CD14-positive monocyte (primary cell): ENCODE data around the gene SYCP1. TPM values are rescaled to one million over a fixed set of nuclear protein-coding genes. Genes with fewer than 3 reads are reported as not detected.

Source experiments
- DNase-seq, 3 donors: peaks; one replicate each; pipeline ENCODE4 v3.0.0-alpha.2; 2011 to 2022
- H2AFZ ChIP-seq: 2 replicates; pipeline ENCODE4 v1.6.0; 2012; ENCODE audit warnings: mild to moderate bottlenecking, low read depth, low read length, inconsistent platforms; ENCODE audit not compliant: insufficient read depth, poor library complexity, severe bottlenecking
- H3K27ac ChIP-seq, 2 donors: 1 replicate in 1 of 2; 2 replicates in 1 of 2; pipeline ENCODE4 v1.5.1; 2012 to 2013; ENCODE audit warnings: low read length in 2 of 2, control low read depth in 1 of 2, inconsistent platforms in 1 of 2, low read depth in 1 of 2, mild to moderate bottlenecking in 1 of 2
- H3K27me3 ChIP-seq, 2 donors: one replicate each; pipeline versions ENCODE4 v1.6.0 to v1.6.1; 2011 to 2013; ENCODE audit warnings: low read length in 2 of 2; ENCODE audit not compliant: control insufficient read depth in 2 of 2, insufficient read depth in 2 of 2
- H3K36me3 ChIP-seq, 2 donors: replicated peaks in 1 of 2; 1 replicate in 1 of 2; 2 replicates in 1 of 2; pipeline versions ENCODE4 v1.5.1 to v1.6.1; 2012 to 2013; ENCODE audit warnings: low read length in 2 of 2, control low read depth in 1 of 2, inconsistent platforms in 1 of 2, mild to moderate bottlenecking in 1 of 2; ENCODE audit not compliant: insufficient read depth in 2 of 2, control insufficient read depth in 1 of 2
- H3K4me1 ChIP-seq, 2 donors: 1 replicate in 1 of 2; 2 replicates in 1 of 2; pipeline versions ENCODE4 v1.5.1 to v1.6.1; 2012 to 2013; ENCODE audit warnings: low read length in 2 of 2, control low read depth in 1 of 2, inconsistent platforms in 1 of 2, mild to moderate bottlenecking in 1 of 2, moderate library complexity in 1 of 2; ENCODE audit not compliant: insufficient read depth in 2 of 2, control insufficient read depth in 1 of 2
- H3K4me2 ChIP-seq: replicated peaks from 2 replicates; pipeline ENCODE3; 2012; ENCODE audit warnings: low read length, moderate library complexity, mild to moderate bottlenecking; ENCODE audit not compliant: poor library complexity, severe bottlenecking; ENCODE audit errors: extremely low read depth
- H3K4me3 ChIP-seq, 3 experiments: fragments of 200-600 bp in 1 of 3; sonication (generic) in 1 of 3; replicated peaks in 1 of 3; 1 replicate in 2 of 3; 2 replicates in 1 of 3; pipeline ENCODE4 v1.5.1; 2011 to 2013; ENCODE audit warnings: low read length in 3 of 3, mild to moderate bottlenecking in 3 of 3, control low read depth in 2 of 3, low read depth in 2 of 3, inconsistent platforms in 1 of 3, moderate library complexity in 1 of 3
- H3K79me2 ChIP-seq: 2 replicates; pipeline ENCODE4 v1.6.0; 2012; ENCODE audit warnings: mild to moderate bottlenecking, control low read depth, inconsistent platforms, low read length, moderate library complexity; ENCODE audit not compliant: insufficient read depth
- H3K9ac ChIP-seq: 2 replicates; pipeline ENCODE4 v1.6.0; 2017; ENCODE audit warnings: low read length, mild to moderate bottlenecking; ENCODE audit not compliant: insufficient read depth, poor library complexity, severe bottlenecking
- H3K9me3 ChIP-seq, 2 donors: replicated peaks in 1 of 2; 1 replicate in 1 of 2; 2 replicates in 1 of 2; pipeline versions ENCODE4 v1.5.1 to v1.6.1; 2012 to 2013; ENCODE audit warnings: low read length in 2 of 2, control low read depth in 1 of 2; ENCODE audit not compliant: control insufficient read depth in 1 of 2, insufficient read depth in 1 of 2
- H4K20me1 ChIP-seq: 2 replicates; pipeline ENCODE4 v1.6.0; 2012; ENCODE audit warnings: mild to moderate bottlenecking, low read length, control low read depth, moderate library complexity; ENCODE audit not compliant: insufficient read depth
- H3K27ac Mint-ChIP-seq, 7 donors: one replicate each; pipeline ENCODE4 v1.8.0; 2020; ENCODE audit warnings: mild to moderate bottlenecking in 7 of 7, mixed read lengths in 7 of 7, moderate library complexity in 6 of 7, inconsistent platforms in 2 of 7
- H3K27me3 Mint-ChIP-seq, 3 donors: one replicate each; pipeline ENCODE4 v1.8.0; 2021 to 2022; ENCODE audit warnings: low read depth in 3 of 3, mild to moderate bottlenecking in 3 of 3, mixed read lengths in 3 of 3, moderate library complexity in 3 of 3, inconsistent platforms in 1 of 3
- H3K36me3 Mint-ChIP-seq, 2 donors: one replicate each; pipeline ENCODE4 v1.8.0; 2020; ENCODE audit warnings: mixed read lengths in 2 of 2, inconsistent platforms in 1 of 2, mild to moderate bottlenecking in 1 of 2
- H3K4me1 Mint-ChIP-seq: one replicate; pipeline ENCODE4 v1.8.0; 2020; ENCODE audit warnings: mild to moderate bottlenecking, mixed read lengths
- H3K4me3 Mint-ChIP-seq, 2 donors: one replicate each; pipeline ENCODE4 v1.8.0; 2020; ENCODE audit warnings: mild to moderate bottlenecking in 2 of 2, mixed read lengths in 2 of 2, moderate library complexity in 1 of 2
- H3K9me3 Mint-ChIP-seq, 7 donors: one replicate each; pipeline ENCODE4 v1.8.0; 2020 to 2022; ENCODE audit warnings: mixed read lengths in 7 of 7, mild to moderate bottlenecking in 6 of 7, moderate library complexity in 6 of 7, inconsistent platforms in 2 of 7
- WGBS: methylation state at CpG from one replicate; pipeline ENCODE4 v1.1.5; 2013; ENCODE audit warnings: missing lambda C conversion rate; ENCODE audit not compliant: insufficient coverage; 5-methylcytosine and 5-hydroxymethylcytosine counted together
- intact Hi-C, 2 donors: fragments of 100-400 bp; cut with micrococcal nuclease; formaldehyde crosslinking; loops; one replicate each; pipeline versions ENCODE4 v1.15.0 to v1.15.1; 2023
- polyA plus RNA-seq, 3 donors: library from polyadenylated mRNA; depleted of rRNA in 1 of 3; unstranded in 2 of 3; stranded (reverse) in 1 of 3; fragments of 300-500 nt in 2 of 3; fragments of >200 nt in 1 of 3; fragmentation: Illumina TruSeq in 2 of 3; gene quantifications; 1 replicate in 2 of 3; 2 replicates in 1 of 3; pipeline ENCODE4 v1.2.3, GENCODE V29; 2012 to 2021
- TF ChIP-seq, protein P1 (sequence below): fragments of 200-600 bp; IDR thresholded peaks from one replicate; pipeline ENCODE4 v1.8.0; 2022; ENCODE audit warnings: antibody characterized with exemption, mild to moderate bottlenecking

Gene SYCP1
- polyA plus RNA-seq, 3 donors = not detected

DNA sequence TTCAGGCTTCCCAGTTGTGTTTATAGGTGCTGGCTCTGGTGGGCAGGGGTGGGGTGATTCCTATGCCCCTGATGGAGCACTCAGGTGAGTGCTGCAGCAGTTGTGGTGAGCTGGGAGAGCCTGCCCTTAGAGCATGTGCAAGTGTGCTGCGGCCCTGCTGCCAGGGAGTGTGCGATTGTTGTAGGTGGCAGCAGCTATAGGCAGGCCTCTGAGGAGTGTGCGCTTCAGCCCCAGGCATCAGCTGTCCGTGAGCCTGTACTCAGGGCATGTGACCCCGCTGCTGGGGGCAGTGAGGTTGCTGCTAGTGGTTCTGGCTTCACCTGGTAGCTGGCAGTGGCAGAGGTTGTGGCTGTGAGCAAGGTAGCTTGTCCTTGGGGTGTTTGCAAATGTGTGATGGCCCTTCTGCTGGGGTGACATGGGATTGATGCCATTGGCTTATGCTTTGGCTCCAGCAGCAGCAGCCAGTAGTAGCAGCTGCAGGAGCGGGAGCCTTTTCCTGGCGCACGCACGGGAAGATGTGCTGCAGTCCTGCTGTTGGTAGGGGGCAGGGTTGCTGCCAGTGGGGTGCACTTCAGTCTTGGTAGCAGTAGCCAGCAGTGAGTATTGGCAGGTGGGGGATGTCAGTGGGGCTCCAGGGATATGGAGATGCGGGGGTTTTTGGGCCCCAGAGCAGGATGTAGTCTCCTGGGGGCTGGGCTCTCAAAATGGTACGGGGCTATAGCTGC lies 37.7 kb downstream of the SYCP1 start:
- 94% methylated on average over 10 of the region's 11 CpGs for WGBS
- TF ChIP-seq, protein P1, sequence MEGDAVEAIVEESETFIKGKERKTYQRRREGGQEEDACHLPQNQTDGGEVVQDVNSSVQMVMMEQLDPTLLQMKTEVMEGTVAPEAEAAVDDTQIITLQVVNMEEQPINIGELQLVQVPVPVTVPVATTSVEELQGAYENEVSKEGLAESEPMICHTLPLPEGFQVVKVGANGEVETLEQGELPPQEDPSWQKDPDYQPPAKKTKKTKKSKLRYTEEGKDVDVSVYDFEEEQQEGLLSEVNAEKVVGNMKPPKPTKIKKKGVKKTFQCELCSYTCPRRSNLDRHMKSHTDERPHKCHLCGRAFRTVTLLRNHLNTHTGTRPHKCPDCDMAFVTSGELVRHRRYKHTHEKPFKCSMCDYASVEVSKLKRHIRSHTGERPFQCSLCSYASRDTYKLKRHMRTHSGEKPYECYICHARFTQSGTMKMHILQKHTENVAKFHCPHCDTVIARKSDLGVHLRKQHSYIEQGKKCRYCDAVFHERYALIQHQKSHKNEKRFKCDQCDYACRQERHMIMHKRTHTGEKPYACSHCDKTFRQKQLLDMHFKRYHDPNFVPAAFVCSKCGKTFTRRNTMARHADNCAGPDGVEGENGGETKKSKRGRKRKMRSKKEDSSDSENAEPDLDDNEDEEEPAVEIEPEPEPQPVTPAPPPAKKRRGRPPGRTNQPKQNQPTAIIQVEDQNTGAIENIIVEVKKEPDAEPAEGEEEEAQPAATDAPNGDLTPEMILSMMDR = no peak
- no peak overlapping the region for H3K4me2 ChIP-seq
- H2AFZ ChIP-seq = no peak overlapping the region
- H3K9me3 Mint-ChIP-seq = no peaks in the 10 kb centered on the region
- no peak overlapping the region for H3K9ac ChIP-seq
- DNase-seq = no peak
- intact Hi-C loops = no loop called here
- H3K27me3 ChIP-seq = no peaks in the 10 kb centered on the region
- H3K36me3 ChIP-seq = no peaks in the 10 kb centered on the region
- H3K36me3 Mint-ChIP-seq = no peaks in the 10 kb centered on the region
- no peak overlapping the region for H3K4me3 Mint-ChIP-seq
- no peak overlapping the region for H3K27ac Mint-ChIP-seq
- no peaks in the 10 kb centered on the region for H3K79me2 ChIP-seq
- H3K4me1 Mint-ChIP-seq = no peaks in the 10 kb centered on the region
- H3K9me3 ChIP-seq = no peaks in the 10 kb centered on the region
- H4K20me1 ChIP-seq = no peaks in the 10 kb centered on the region
- H3K4me3 ChIP-seq = no peak overlapping the region
- H3K27me3 Mint-ChIP-seq = peaks cover 0 to 10% (median 2%) of the 10 kb centered on the region in 3 donors
- no peak overlapping the region for H3K27ac ChIP-seq
- H3K4me1 ChIP-seq = no peaks in the 10 kb centered on the region

DNA sequence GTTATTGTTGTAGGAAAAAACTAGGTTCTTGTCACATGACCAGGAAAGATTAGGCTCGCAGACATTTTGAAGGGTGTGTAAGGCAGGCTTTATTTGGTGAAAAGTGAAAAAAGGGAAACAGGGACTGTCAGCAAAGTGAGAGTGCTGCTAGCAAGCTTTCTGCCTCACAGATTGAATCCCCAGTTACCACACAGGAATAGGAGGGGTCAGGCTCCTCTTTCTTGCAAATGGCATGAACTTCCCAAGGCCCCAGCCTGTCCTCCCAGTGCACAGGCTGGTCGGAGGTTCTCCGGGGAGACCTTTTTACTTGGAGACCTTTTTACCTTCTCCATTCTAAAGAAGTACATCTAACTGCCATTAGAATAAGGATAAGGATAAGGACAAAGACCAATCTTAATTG lies 42.1 kb downstream of the SYCP1 start:
- Histone ChIP-seq H3K27me3 (no peaks in the 10 kb centered on the region), H3K4me2 (no peak overlapping the region), H3K4me1 (no peaks in the 10 kb centered on the region), H3K9ac (no peak overlapping the region), H3K36me3 (no peaks in the 10 kb centered on the region), H2AFZ (no peak overlapping the region), H4K20me1 (no peaks in the 10 kb centered on the region), H3K27ac (no peak overlapping the region), H3K4me3 (no peak overlapping the region), H3K9me3 (no peaks in the 10 kb centered on the region), H3K79me2 (no peaks in the 10 kb centered on the region)
- no peak overlapping the region for H3K4me3 Mint-ChIP-seq
- intact Hi-C loops = no loop called here
- no peaks in the 10 kb centered on the region for H3K4me1 Mint-ChIP-seq
- no peak for DNase-seq
- peaks cover 0 to 8% (median 2%) of the 10 kb centered on the region in 3 donors for H3K27me3 Mint-ChIP-seq
- no peak overlapping the region for H3K27ac Mint-ChIP-seq
- TF ChIP-seq, protein P1 = no peak
- H3K9me3 Mint-ChIP-seq = peaks cover 1 to 7% (median 2%) of the 10 kb centered on the region in 7 donors
- WGBS = 0% methylated on average over 1 of the region's 3 CpGs
- no peaks in the 10 kb centered on the region for H3K36me3 Mint-ChIP-seq
